Endodermal cell (in vitro differentiated cells): Measurements from ENCODE around the gene SPIN1. TPM values are rescaled to one million over a fixed set of nuclear protein-coding genes. Genes with fewer than 3 reads are reported as not detected.
"Not testable (repeated sequence)": the region's sequence is repeated elsewhere in the genome, so short reads cannot be mapped to it uniquely, and the experiment has no call there.

Source experiments
- DNase-seq: peaks from one replicate; pipeline ENCODE4 v3.0.0-alpha.2; 2017
- H3K27ac ChIP-seq: 2 replicates; pipeline ENCODE4 v1.5.1; 2013; ENCODE audit warnings: mild to moderate bottlenecking, low read depth, low read length, moderate library complexity
- H3K27me3 ChIP-seq: 2 replicates; pipeline ENCODE4 v1.6.1; 2013; ENCODE audit warnings: mild to moderate bottlenecking, low read length, moderate library complexity; ENCODE audit not compliant: insufficient read depth, control insufficient read depth, poor library complexity, severe bottlenecking
- H3K36me3 ChIP-seq: 2 replicates; pipeline ENCODE4 v1.7.0; 2013; ENCODE audit warnings: mild to moderate bottlenecking, low read length, moderate library complexity; ENCODE audit not compliant: control insufficient read depth, insufficient read depth
- H3K4me1 ChIP-seq: one replicate; pipeline ENCODE4 v1.7.0; 2013; ENCODE audit warnings: low read length; ENCODE audit not compliant: control insufficient read depth, insufficient read depth
- H3K4me3 ChIP-seq: 2 replicates; pipeline ENCODE4 v1.5.1; 2013; ENCODE audit warnings: mild to moderate bottlenecking, low read length, moderate library complexity
- H3K9ac ChIP-seq: 2 replicates; pipeline ENCODE4 v1.6.1; 2013; ENCODE audit warnings: mild to moderate bottlenecking, low read length, moderate library complexity; ENCODE audit not compliant: poor library complexity, severe bottlenecking; ENCODE audit errors: extremely low read depth
- H3K9me3 ChIP-seq: 2 replicates; pipeline ENCODE4 v1.6.1; 2013; ENCODE audit warnings: mild to moderate bottlenecking, low read length, moderate library complexity; ENCODE audit not compliant: control insufficient read depth
- H3K27ac Mint-ChIP-seq: 2 replicates; pipeline ENCODE4 v1.8.0; 2020; ENCODE audit warnings: mixed read lengths
- H3K27me3 Mint-ChIP-seq: 2 replicates; pipeline ENCODE4 v1.8.0; 2021; ENCODE audit warnings: mild to moderate bottlenecking, mixed read lengths; ENCODE audit not compliant: insufficient read depth
- H3K36me3 Mint-ChIP-seq: 2 replicates; pipeline ENCODE4 v1.8.0; 2020; ENCODE audit warnings: low read depth, mixed read lengths
- H3K4me1 Mint-ChIP-seq: 2 replicates; pipeline ENCODE4 v1.8.0; 2020; ENCODE audit warnings: mixed read lengths
- H3K4me3 Mint-ChIP-seq: 2 replicates; pipeline ENCODE4 v1.8.0; 2020; ENCODE audit warnings: mild to moderate bottlenecking, moderate library complexity, mixed read lengths
- H3K9me3 Mint-ChIP-seq: 2 replicates; pipeline ENCODE4 v1.8.0; 2020; ENCODE audit warnings: mild to moderate bottlenecking, mixed read lengths
- CTCF ChIP-seq: fragments of 200-600 bp; sonication (generic); conservative IDR thresholded peaks from 2 replicates; pipeline ENCODE4 v1.5.0; 2021; ENCODE audit warnings: antibody characterized with exemption, mild to moderate bottlenecking
- WGBS, 2 experiments: methylation state at CpG; one replicate each; pipeline versions ENCODE4 v1.1.5 to v1.1.7; 2013; ENCODE audit warnings: missing lambda C conversion rate in 2 of 2, mixed read lengths in 1 of 2; ENCODE audit not compliant: insufficient coverage in 1 of 2, insufficient read length in 1 of 2; 5-methylcytosine and 5-hydroxymethylcytosine counted together
- total RNA-seq, 2 donors: library from RNA; stranded (reverse); fragmentation: NEBNext Ultra II Directional in 1 of 2; extraction: Animal tissue kit (Norgen Biotek cat#: 25700) in 1 of 2; gene quantifications; 2 replicates in 1 of 2; 3 replicates in 1 of 2; pipeline ENCODE4 v1.2.1, GENCODE V29; 2021

Gene SPIN1
- total RNA-seq, 2 donors from 2014 or later = 117 to 129 TPM

DNA sequence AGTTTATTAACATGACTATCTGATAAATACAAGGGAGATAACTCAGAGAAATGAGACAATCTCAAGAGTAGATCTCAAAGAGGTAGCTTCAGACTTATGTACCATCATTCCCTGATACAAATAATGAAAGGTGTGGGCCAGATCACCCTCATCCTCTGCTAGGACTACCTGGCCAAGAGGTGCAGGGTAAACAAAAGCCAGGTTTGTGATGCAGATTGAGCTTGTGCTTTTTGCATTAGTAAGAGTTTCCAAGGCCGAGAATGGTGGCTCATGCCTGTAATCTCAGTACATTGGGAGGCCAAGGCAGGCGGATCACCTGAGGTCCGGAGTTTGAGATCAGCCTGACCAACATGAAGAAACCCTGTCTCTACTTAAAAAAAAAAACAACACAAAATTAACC is 8.9 kb upstream of the SPIN1 start:
- Histone ChIP-seq H3K4me1 (no peaks in the 10 kb centered on the region), H3K27me3 (no peaks in the 10 kb centered on the region), H3K27ac (no peak overlapping the region), H3K9ac (no peak overlapping the region), H3K36me3 (no peaks in the 10 kb centered on the region), H3K4me3 (no peak overlapping the region), H3K9me3 (peaks cover 5% of the 10 kb centered on the region)
- Mint-ChIP-seq H3K36me3 (peaks cover 3% of the 10 kb centered on the region), H3K9me3 (peaks cover 25% of the 10 kb centered on the region), H3K27me3 (peaks cover 10% of the 10 kb centered on the region), H3K4me3 (no peak overlapping the region), H3K27ac (no peak overlapping the region), H3K4me1 (peaks cover 16% of the 10 kb centered on the region)
- DNase-seq = peak; percentile 64
- TF ChIP-seq CTCF = no peak
- 82% methylated on average over 3 of the region's 3 CpGs; no CpG with 5 or more reads in 1 of the 2 experiments for WGBS, 2 experiments

DNA sequence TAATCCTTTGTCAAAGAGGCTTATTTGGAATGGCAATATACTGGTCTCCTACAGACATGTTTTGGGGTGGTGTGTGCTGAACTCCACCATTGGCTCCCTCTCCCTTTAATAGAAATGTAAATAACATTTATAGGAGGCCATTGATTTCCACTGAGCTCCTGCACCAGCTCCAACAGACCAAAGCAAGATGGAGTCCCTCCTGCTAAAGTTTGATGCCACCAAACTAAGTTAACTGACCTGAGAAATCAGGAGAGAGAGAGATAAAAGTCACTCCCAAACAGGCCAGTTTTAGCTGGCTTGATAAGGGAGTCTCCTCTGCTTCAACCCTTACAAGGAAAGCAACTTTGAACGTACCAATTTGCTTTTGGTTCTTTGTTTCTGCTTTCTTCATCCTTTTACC is 8.1 kb upstream of the SPIN1 start:
- Histone ChIP-seq H3K27ac (no peak overlapping the region), H3K27me3 (no peaks in the 10 kb centered on the region), H3K4me1 (no peaks in the 10 kb centered on the region), H3K4me3 (no peak overlapping the region), H3K9me3 (peaks cover 5% of the 10 kb centered on the region), H3K36me3 (no peaks in the 10 kb centered on the region), H3K9ac (no peak overlapping the region)
- Mint-ChIP-seq H3K27ac (no peak overlapping the region), H3K9me3 (peaks cover 23% of the 10 kb centered on the region), H3K4me1 (peaks cover 16% of the 10 kb centered on the region), H3K4me3 (no peak overlapping the region), H3K27me3 (peaks cover 10% of the 10 kb centered on the region), H3K36me3 (peaks cover 6% of the 10 kb centered on the region)
- WGBS, 2 experiments = 88 to 100% methylated on average over 1 of the region's 1 CpG
- TF ChIP-seq CTCF = no peak
- DNase-seq = no peak

DNA sequence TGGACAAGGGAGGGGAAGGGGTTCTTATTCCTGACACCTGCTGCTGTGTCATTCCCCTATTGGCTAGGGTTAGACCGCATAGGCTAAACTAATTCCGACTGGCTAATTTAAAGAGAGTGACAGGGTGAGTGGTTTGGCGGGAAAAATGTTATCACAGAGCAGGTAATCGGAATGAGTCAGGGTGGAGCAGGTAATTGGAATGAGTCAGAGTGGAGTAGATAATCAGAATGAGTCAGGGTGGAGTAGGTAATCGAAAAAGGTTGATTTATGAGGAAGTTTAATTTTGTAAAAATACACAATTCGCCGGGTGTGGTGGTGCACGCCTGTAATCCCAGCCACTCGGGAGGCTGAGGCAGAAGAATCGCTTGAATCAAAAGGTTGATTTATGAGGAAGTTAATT is 6.9 kb upstream of the SPIN1 start:
- H3K27me3 ChIP-seq, H3K27me3 Mint-ChIP-seq, H3K9ac ChIP-seq, H3K36me3 Mint-ChIP-seq, H3K4me3 Mint-ChIP-seq, H3K4me1 ChIP-seq, H3K4me3 ChIP-seq, H3K27ac Mint-ChIP-seq, H3K9me3 ChIP-seq, DNase-seq, H3K27ac ChIP-seq, H3K36me3 ChIP-seq: not testable (repeated sequence)
- 91 to 95% methylated on average over 8 to 10 of the region's 10 CpGs for WGBS, 2 experiments
- Mint-ChIP-seq H3K4me1 (peaks cover 16% of the 10 kb centered on the region), H3K9me3 (peaks cover 19% of the 10 kb centered on the region)

DNA sequence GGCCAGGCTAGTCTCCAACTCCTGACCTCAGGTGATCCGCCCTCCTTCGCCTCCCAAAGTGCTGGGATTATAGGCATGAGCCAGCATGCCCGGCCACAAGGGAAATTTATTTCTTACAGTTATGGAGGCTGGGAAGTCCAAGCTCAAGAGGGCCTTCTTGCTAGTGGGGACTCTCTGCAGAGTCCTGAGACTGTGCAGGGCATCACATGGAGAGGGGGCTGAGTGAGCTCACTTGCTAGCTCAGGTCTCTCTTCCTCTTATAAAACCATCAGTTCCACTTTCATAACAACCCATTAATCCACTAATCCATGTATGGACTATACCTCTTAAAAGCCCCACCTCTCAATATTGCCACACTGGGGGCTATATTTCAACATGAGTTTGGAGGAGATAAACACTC is 5.1 kb upstream of the SPIN1 start:
- Mint-ChIP-seq H3K27ac (no peak overlapping the region), H3K36me3 (peaks cover 9% of the 10 kb centered on the region), H3K27me3 (peaks cover 10% of the 10 kb centered on the region), H3K9me3 (peaks cover 1% of the 10 kb centered on the region), H3K4me1 (peaks cover 18% of the 10 kb centered on the region), H3K4me3 (no peak overlapping the region)
- no peak for DNase-seq
- 91 to 100% methylated on average over 3 of the region's 3 CpGs for WGBS, 2 experiments
- no peaks in the 10 kb centered on the region for H3K9me3 ChIP-seq
- no peaks in the 10 kb centered on the region for H3K36me3 ChIP-seq
- H3K4me3 ChIP-seq = no peak overlapping the region
- no peaks in the 10 kb centered on the region for H3K4me1 ChIP-seq
- H3K27me3 ChIP-seq = no peaks in the 10 kb centered on the region
- H3K9ac ChIP-seq = no peak overlapping the region
- H3K27ac ChIP-seq = no peak overlapping the region
- TF ChIP-seq CTCF = no peak

DNA sequence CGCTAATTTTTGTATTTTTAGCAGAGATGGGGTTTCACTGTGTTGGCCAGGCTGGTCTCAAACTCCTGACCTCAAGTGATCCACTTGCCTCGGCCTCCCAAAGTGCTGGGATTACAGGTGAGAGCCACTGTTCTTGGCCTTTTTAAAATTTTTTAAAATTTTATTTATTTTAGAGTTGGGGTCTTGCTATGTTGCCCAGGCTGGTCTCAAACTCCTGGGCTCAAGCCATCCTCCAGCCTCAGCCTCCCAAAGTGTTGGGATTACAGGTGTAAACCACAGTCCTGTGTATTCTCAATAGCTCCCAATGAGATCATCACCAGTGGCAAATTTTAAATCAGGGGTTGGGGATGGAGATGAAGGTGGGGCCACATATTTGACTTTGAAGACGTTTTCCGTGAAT is 2.1 kb upstream of the SPIN1 start:
- peak overlapping the region; percentile 92 for H3K4me3 Mint-ChIP-seq
- not testable (repeated sequence) for H3K27me3 Mint-ChIP-seq, H3K27ac Mint-ChIP-seq, H3K9me3 ChIP-seq, H3K27me3 ChIP-seq, H3K4me3 ChIP-seq, H3K27ac ChIP-seq, H3K36me3 ChIP-seq, DNase-seq, H3K9me3 Mint-ChIP-seq, H3K4me1 ChIP-seq, H3K9ac ChIP-seq, H3K36me3 Mint-ChIP-seq
- H3K4me1 Mint-ChIP-seq = peaks cover 16% of the 10 kb centered on the region
- WGBS, 2 experiments = 92 to 96% methylated on average over 2 to 4 of the region's 4 CpGs
